Breast epithelium (tissue), 4 donors: ENCODE results near the gene SH3BP5. TPM values are rescaled to one million over a fixed set of nuclear protein-coding genes. Genes with fewer than 3 reads are reported as not detected.

Experiments used
- DNase-seq, 2 donors: peaks; one replicate each; pipeline ENCODE4 v3.0.0-alpha.2; 2019; ENCODE audit warnings: low spot score in 2 of 2
- H3K27ac ChIP-seq, 2 donors: fragments of 200-600 bp; sonication (generic) in 1 of 2; one replicate each; pipeline ENCODE4 v1.5.1; 2016 to 2019; ENCODE audit warnings: mild to moderate bottlenecking in 1 of 2
- H3K27me3 ChIP-seq, 2 donors: fragments of 200-600 bp; sonication (generic) in 1 of 2; one replicate each; pipeline versions ENCODE4 v1.5.1 to v1.6.0; 2017 to 2019; ENCODE audit warnings: control low read depth in 1 of 2, mild to moderate bottlenecking in 1 of 2
- H3K36me3 ChIP-seq: fragments of 200-600 bp; one replicate; pipeline ENCODE4 v1.5.1; 2019
- H3K4me1 ChIP-seq, 2 donors: fragments of 200-600 bp; sonication (generic); one replicate each; pipeline ENCODE4 v1.5.1; 2016 to 2019; ENCODE audit warnings: control low read depth in 1 of 2
- H3K4me3 ChIP-seq, 3 donors: fragments of 200-600 bp; sonication (generic); 1 replicate in 2 of 3; 2 replicates in 1 of 3; pipeline ENCODE4 v1.5.1; 2016 to 2019; ENCODE audit warnings: mild to moderate bottlenecking in 3 of 3, moderate library complexity in 2 of 3
- H3K9me3 ChIP-seq, 2 donors: fragments of 200-600 bp; sonication (generic) in 1 of 2; one replicate each; pipeline ENCODE4 v1.5.1; 2016 to 2019; ENCODE audit warnings: control low read depth in 1 of 2
- CTCF ChIP-seq, 3 donors: fragments of 450-650 bp; IDR thresholded peaks; one replicate each; pipeline ENCODE4 v1.5.1; 2016 to 2017; ENCODE audit warnings: antibody characterized with exemption in 3 of 3, mild to moderate bottlenecking in 3 of 3, moderate library complexity in 3 of 3
- POLR2A ChIP-seq: fragments of 450-650 bp; IDR thresholded peaks from one replicate; pipeline ENCODE4 v1.6.1; 2016; ENCODE audit warnings: antibody characterized with exemption, mild to moderate bottlenecking, moderate library complexity
- POLR2AphosphoS5 ChIP-seq, 3 donors: sonication (generic); formaldehyde crosslinking; IDR thresholded peaks; one replicate each; pipeline ENCODE4 v1.6.1; 2017; ENCODE audit warnings: antibody characterized with exemption in 3 of 3
- intact Hi-C: fragments of 100-400 bp; cut with DNase I; formaldehyde crosslinking; loops from one replicate; pipeline ENCODE4 v1.15.1; 2023; ENCODE audit warnings: low total_unique reads
- total RNA-seq, 3 donors: library from RNA; depleted of rRNA; stranded (reverse); fragments of >200 nt; gene quantifications; one replicate each; pipeline ENCODE4 v1.1.0, GENCODE V29; 2016

Gene SH3BP5
- total RNA-seq, 3 donors from 2014 or later, result 56.9 to 96.2 (median 83.2) TPM

GRCh38 chr3:15294929-15295328 lies 37.5 kb downstream of the SH3BP5 start:
- H3K36me3 ChIP-seq, result no peaks in the 10 kb centered on the region
- peak overlapping the region; percentile 48 to 82 for H3K27ac ChIP-seq
- no peaks in the 10 kb centered on the region for H3K27me3 ChIP-seq
- intact Hi-C loops, result no loop called here
- DNase-seq, result no peak
- TF ChIP-seq POLR2AphosphoS5 (IDR thresholded peaks at IDR 0.05), result no peak
- TF ChIP-seq POLR2A, result no peak
- no peak for TF ChIP-seq CTCF (IDR thresholded peaks at IDR 0.05)
- H3K4me3 ChIP-seq, result no peak overlapping the region
- peaks cover 17 to 23% of the 10 kb centered on the region in 2 donors for H3K4me1 ChIP-seq
- H3K9me3 ChIP-seq, result no peaks in the 10 kb centered on the region

- intact Hi-C loops, result no loop called here
- peaks cover 17 to 23% of the 10 kb centered on the region in 2 donors for H3K4me1 ChIP-seq
- peak overlapping the region; percentile 76 to 86 for H3K27ac ChIP-seq
- no peaks in the 10 kb centered on the region for H3K36me3 ChIP-seq
- no peaks in the 10 kb centered on the region for H3K27me3 ChIP-seq
- no peaks in the 10 kb centered on the region for H3K9me3 ChIP-seq
- peak overlapping the region in 1 of 3 donors; percentile 7 for H3K4me3 ChIP-seq
- DNase-seq, result no peak
- TF ChIP-seq CTCF (IDR thresholded peaks at IDR 0.05) (no peak), POLR2AphosphoS5 (IDR thresholded peaks at IDR 0.05) (peak; percentile 32 to 61 (median 44))
Observed at GRCh38 chr3:15292765-15293522, 39.4 kb downstream of the SH3BP5 start.

GRCh38 chr3:15291589-15292541 lies 40.5 kb downstream of the SH3BP5 start:
- TF ChIP-seq POLR2A, result no peak
- TF ChIP-seq POLR2AphosphoS5 (IDR thresholded peaks at IDR 0.05), result no peak
- TF ChIP-seq CTCF (IDR thresholded peaks at IDR 0.05), result no peak
- H3K4me3 ChIP-seq, result peak overlapping the region in 1 of 3 donors; percentile 7
- no peaks in the 10 kb centered on the region for H3K36me3 ChIP-seq
- H3K27me3 ChIP-seq, result no peaks in the 10 kb centered on the region
- peaks cover 17 to 23% of the 10 kb centered on the region in 2 donors for H3K4me1 ChIP-seq
- no peaks in the 10 kb centered on the region for H3K9me3 ChIP-seq
- DNase-seq, result no peak
- peak overlapping the region; percentile 76 to 86 for H3K27ac ChIP-seq
- intact Hi-C loops, result no loop called here

GRCh38 chr3:15290736-15291135 lies 41.6 kb downstream of the SH3BP5 start:
- Histone ChIP-seq H3K9me3 (no peaks in the 10 kb centered on the region), H3K4me1 (peaks cover 17 to 23% of the 10 kb centered on the region in 2 donors), H3K4me3 (no peak overlapping the region), H3K27ac (peak overlapping the region; percentile 39 to 76), H3K27me3 (no peaks in the 10 kb centered on the region), H3K36me3 (no peaks in the 10 kb centered on the region)
- intact Hi-C loops, result no loop called here
- DNase-seq, result no peak
- no peak for TF ChIP-seq POLR2AphosphoS5 (IDR thresholded peaks at IDR 0.05)
- TF ChIP-seq CTCF (IDR thresholded peaks at IDR 0.05), result no peak
- no peak for TF ChIP-seq POLR2A

- TF ChIP-seq POLR2AphosphoS5 (IDR thresholded peaks at IDR 0.05) (no peak), POLR2A (no peak), CTCF (IDR thresholded peaks at IDR 0.05) (no peak)
- Histone ChIP-seq H3K27me3 (no peaks in the 10 kb centered on the region), H3K4me1 (peaks cover 17 to 23% of the 10 kb centered on the region in 2 donors), H3K36me3 (no peaks in the 10 kb centered on the region), H3K9me3 (no peaks in the 10 kb centered on the region), H3K27ac (peak overlapping the region in 1 of 2 donors; percentile 87), H3K4me3 (no peak overlapping the region)
- intact Hi-C loops, result no loop called here
- DNase-seq, result no peak
Observed at GRCh38 chr3:15289661-15290060, 42.7 kb downstream of the SH3BP5 start.
